Gastrocnemius medialis (tissue), 4 donors: ENCODE results near the gene DYSF. TPM values are rescaled to one million over a fixed set of nuclear protein-coding genes. Genes with fewer than 3 reads are reported as not detected.
A peak's percentile ranks its signal among the peaks of the same experiment; 100 is the strongest.

Experiments used
- ATAC-seq, 2 donors: fragments of 150-250 bp; one replicate each; pipeline ENCODE4 v1.9.1; 2016
- DNase-seq, 2 donors: peaks; one replicate each; pipeline ENCODE4 v3.0.0-alpha.2; 2019
- H3K27ac ChIP-seq, 4 donors: fragments of 200-600 bp; sonication (generic); 1 replicate in 1 of 4; 2 replicates in 3 of 4; pipeline ENCODE4 v1.5.1; 2016 to 2018; ENCODE audit warnings: mild to moderate bottlenecking in 2 of 4, moderate library complexity in 1 of 4
- H3K27me3 ChIP-seq, 3 donors: fragments of 200-600 bp; sonication (generic) in 2 of 3; 1 replicate in 1 of 3; 2 replicates in 2 of 3; pipeline versions ENCODE4 v1.5.1 to v1.6.0; 2016 to 2019; ENCODE audit warnings: mild to moderate bottlenecking in 1 of 3, moderate library complexity in 1 of 3
- H3K36me3 ChIP-seq, 2 donors: fragments of 200-600 bp; sonication (generic) in 1 of 2; one replicate each; pipeline ENCODE4 v1.5.1; 2017 to 2018
- H3K4me1 ChIP-seq, 2 donors: fragments of 200-600 bp; sonication (generic) in 1 of 2; one replicate each; pipeline ENCODE4 v1.5.1; 2016 to 2017; ENCODE audit warnings: mild to moderate bottlenecking in 2 of 2
- H3K4me3 ChIP-seq, 4 donors: fragments of 200-600 bp; sonication (generic) in 3 of 4; 1 replicate in 1 of 4; 2 replicates in 3 of 4; pipeline ENCODE4 v1.5.1; 2016 to 2019; ENCODE audit warnings: mild to moderate bottlenecking in 2 of 4
- H3K9me3 ChIP-seq, 3 donors: fragments of 200-600 bp; sonication (generic) in 2 of 3; 1 replicate in 1 of 3; 2 replicates in 2 of 3; pipeline ENCODE4 v1.5.1; 2016 to 2019
- CTCF ChIP-seq, 5 experiments: fragments of 450-650 bp in 3 of 5; fragments of 200-600 bp in 2 of 5; sonication (generic) in 2 of 5; IDR thresholded peaks in 4 of 5; conservative IDR thresholded peaks in 1 of 5; 1 replicate in 4 of 5; 2 replicates in 1 of 5; pipeline ENCODE4 v1.5.1; 2016 to 2019; ENCODE audit warnings: antibody characterized with exemption in 5 of 5, mild to moderate bottlenecking in 3 of 5, moderate library complexity in 3 of 5
- POLR2A ChIP-seq, 2 donors: fragments of 450-650 bp; IDR thresholded peaks; one replicate each; pipeline ENCODE4 v1.6.1; 2017; ENCODE audit warnings: antibody characterized with exemption in 2 of 2, mild to moderate bottlenecking in 2 of 2, moderate library complexity in 2 of 2
- in situ Hi-C, 4 donors: fragments of 200-750 bp; cut with MboI; loops; one replicate each; pipeline versions ENCODE4 v1.15.0 to v1.8.0; 2017; ENCODE audit warnings: low sequenced_read_pairs in 4 of 4
- intact Hi-C: fragments of 100-400 bp; cut with DNase I; formaldehyde crosslinking; loops from one replicate; pipeline ENCODE4 v1.15.1; 2023; ENCODE audit warnings: low total_unique reads
- total RNA-seq, 4 donors: library from RNA; depleted of rRNA; stranded (reverse); fragments of >200 nt; gene quantifications; one replicate each; pipeline versions ENCODE4 v1.1.0 to v1.2.3, GENCODE V29; 2016

DYSF gene
- total RNA-seq, 4 donors from 2014 or later, result 40.7 to 267 (median 153) TPM

- no peaks in the 10 kb centered on the region for H3K9me3 ChIP-seq
- no peaks in the 10 kb centered on the region for H3K4me1 ChIP-seq
- no peaks in the 10 kb centered on the region for H3K27me3 ChIP-seq
- TF ChIP-seq CTCF (IDR thresholded peaks at IDR 0.05 in 4 of 5, conservative IDR thresholded peaks at IDR 0.05 in 1 of 5), result no peak
- no peak for TF ChIP-seq POLR2A (IDR thresholded peaks at IDR 0.05)
- H3K4me3 ChIP-seq, result no peak overlapping the region
- in situ Hi-C loops (loop anchor here (10.0 to 25.0 kb wide), 3 partner anchors 621 to 1203 kb away; no protein-coding TSS in a partner anchor), intact Hi-C loops (loop anchor here (5.0 kb wide), 1 partner anchor 1043 kb away; no protein-coding TSS in a partner anchor)
- peaks cover 0 to 79% of the 10 kb centered on the region in 2 donors for H3K36me3 ChIP-seq
- ATAC-seq (no peak), DNase-seq (peak in 1 of 2 donors; percentile 5)
- H3K27ac ChIP-seq, result no peak overlapping the region
Observed at GRCh38 chr2:71534201-71534600, 80.8 kb downstream of the DYSF start.

- in situ Hi-C loops (loop anchor here (10.0 to 25.0 kb wide), 3 partner anchors 620 to 1202 kb away; no protein-coding TSS in a partner anchor), intact Hi-C loops (loop anchor here (5.0 kb wide), 1 partner anchor 1042 kb away; no protein-coding TSS in a partner anchor)
- Histone ChIP-seq H3K4me1 (no peaks in the 10 kb centered on the region), H3K4me3 (no peak overlapping the region), H3K36me3 (peaks cover 0 to 79% of the 10 kb centered on the region in 2 donors), H3K27me3 (no peaks in the 10 kb centered on the region), H3K27ac (no peak overlapping the region), H3K9me3 (no peaks in the 10 kb centered on the region)
- ATAC-seq, result no peak
- DNase-seq, result no peak
- TF ChIP-seq POLR2A (IDR thresholded peaks at IDR 0.05) (no peak), CTCF (IDR thresholded peaks at IDR 0.05 in 4 of 5, conservative IDR thresholded peaks at IDR 0.05 in 1 of 5) (no peak)
Observed at GRCh38 chr2:71534826-71535225, 81.5 kb downstream of the DYSF start.

- in situ Hi-C loops (loop anchor here (10.0 to 25.0 kb wide), 3 partner anchors 619 to 1202 kb away; no protein-coding TSS in a partner anchor), intact Hi-C loops (no loop called here)
- Histone ChIP-seq H3K27ac (no peak overlapping the region), H3K9me3 (no peaks in the 10 kb centered on the region), H3K4me3 (no peak overlapping the region), H3K27me3 (no peaks in the 10 kb centered on the region), H3K4me1 (no peaks in the 10 kb centered on the region), H3K36me3 (peaks cover 0 to 72% of the 10 kb centered on the region in 2 donors)
- no peak for TF ChIP-seq POLR2A (IDR thresholded peaks at IDR 0.05)
- TF ChIP-seq CTCF (IDR thresholded peaks at IDR 0.05 in 4 of 5, conservative IDR thresholded peaks at IDR 0.05 in 1 of 5), result no peak
- DNase-seq, result peak in 1 of 2 donors; percentile 1
- no peak for ATAC-seq
Observed at GRCh38 chr2:71535526-71535925, 82.2 kb downstream of the DYSF start.

GRCh38 chr2:71536226-71536671 is 82.9 kb downstream of the DYSF start:
- ATAC-seq (no peak), DNase-seq (peak in 1 of 2 donors; percentile 2)
- peaks cover 0 to 66% of the 10 kb centered on the region in 2 donors for H3K36me3 ChIP-seq
- H3K27ac ChIP-seq, result no peak overlapping the region
- no peaks in the 10 kb centered on the region for H3K9me3 ChIP-seq
- H3K4me3 ChIP-seq, result no peak overlapping the region
- TF ChIP-seq POLR2A (IDR thresholded peaks at IDR 0.05), result no peak
- no peak for TF ChIP-seq CTCF (IDR thresholded peaks at IDR 0.05 in 4 of 5, conservative IDR thresholded peaks at IDR 0.05 in 1 of 5)
- no peaks in the 10 kb centered on the region for H3K27me3 ChIP-seq
- in situ Hi-C loops (loop anchor here (10.0 to 25.0 kb wide), 3 partner anchors 619 to 1201 kb away; no protein-coding TSS in a partner anchor), intact Hi-C loops (no loop called here)
- no peaks in the 10 kb centered on the region for H3K4me1 ChIP-seq
